ENCODE data around the gene MYRIP. TPM values are rescaled to one million over a fixed set of nuclear protein-coding genes. Genes with fewer than 3 reads are reported as not detected.
A peak's percentile ranks its signal among the peaks of the same experiment; 100 is the strongest.

The MYRIP gene
- total and polyA plus RNA-seq, 10 of the 15 experiments (the other 5 are each of a cell fraction or from before 2014, with no cell fraction given): 0.03 to 0.08 (median 0.04) TPM; not detected in 6

DNA sequence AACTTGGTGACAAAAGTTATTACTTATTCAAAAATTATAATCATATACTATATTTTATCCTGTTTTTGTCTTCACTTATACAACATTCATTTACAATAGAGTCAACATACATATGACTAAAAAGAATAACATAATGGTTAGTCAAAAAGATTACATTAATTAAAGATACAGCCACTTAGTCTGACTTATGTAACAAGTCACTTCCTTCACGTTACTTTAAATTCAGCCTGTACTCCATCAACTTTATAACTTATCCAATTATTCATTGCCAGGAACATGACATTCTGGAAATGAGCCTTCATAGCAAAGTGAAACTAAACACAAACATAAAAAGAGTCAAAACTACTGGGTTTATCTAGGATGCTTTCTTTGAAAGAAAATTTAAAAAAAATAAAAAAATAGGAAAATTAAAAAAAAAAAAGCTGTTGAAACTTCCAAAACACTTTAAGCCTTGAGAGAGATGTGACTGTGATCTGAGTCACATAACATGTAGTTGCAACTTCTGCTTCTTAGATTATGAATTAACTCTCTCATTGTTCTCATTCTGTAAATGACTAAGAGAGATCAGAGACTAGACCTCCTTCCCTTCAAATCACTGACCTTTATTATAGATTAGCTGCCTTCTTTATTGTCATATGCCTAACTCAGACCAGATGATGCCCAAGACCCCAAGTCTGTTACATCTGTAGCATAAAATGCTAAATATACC, 107.8 kb downstream of the MYRIP start:
- CTCF ChIA-PET: no interaction called here
- H3K79me2 ChIP-seq (ENCODE audit: control insufficient read depth, insufficient read depth, low read length): no peaks in the 10 kb centered on the region

More for the DNA sequence above, 107.8 kb downstream of the MYRIP start:
- H2AFZ ChIP-seq (ENCODE audit: control insufficient read depth, low read depth, low read length): no peak overlapping the region
- H3K27ac ChIP-seq (ENCODE audit: control insufficient read depth, insufficient read depth): no peak overlapping the region
- in situ Hi-C loops (cut with MboI): no loop called here
- POLR2A ChIA-PET: no interaction called here
- RAD21 ChIA-PET (ENCODE audit: unreplicated experiment): no interaction called here
- no peak for DNase-seq (ENCODE audit: low read depth, low spot score)
- ATAC-seq: peak; percentile 48; the same call in 2 of the 3 replicates
- no peaks in the 10 kb centered on the region for H3K36me3 ChIP-seq (ENCODE audit: control insufficient read depth in 2 of 2, insufficient read depth in 2 of 2, low read length in 1 of 2)
- H4K20me1 ChIP-seq (ENCODE audit: control insufficient read depth, insufficient read depth): no peaks in the 10 kb centered on the region
- WGBS (ENCODE audit: insufficient coverage, insufficient replicate concordance, low lambda C conversion rate, missing lambda C conversion rate): 0% methylated on average over 1 of the region's 1 CpG
- H3K4me3 ChIP-seq: no peak overlapping the region
- TF ChIP-seq FOXK2 (IDR thresholded peaks at IDR 0.05): no peak
- TF ChIP-seq, protein P1, sequence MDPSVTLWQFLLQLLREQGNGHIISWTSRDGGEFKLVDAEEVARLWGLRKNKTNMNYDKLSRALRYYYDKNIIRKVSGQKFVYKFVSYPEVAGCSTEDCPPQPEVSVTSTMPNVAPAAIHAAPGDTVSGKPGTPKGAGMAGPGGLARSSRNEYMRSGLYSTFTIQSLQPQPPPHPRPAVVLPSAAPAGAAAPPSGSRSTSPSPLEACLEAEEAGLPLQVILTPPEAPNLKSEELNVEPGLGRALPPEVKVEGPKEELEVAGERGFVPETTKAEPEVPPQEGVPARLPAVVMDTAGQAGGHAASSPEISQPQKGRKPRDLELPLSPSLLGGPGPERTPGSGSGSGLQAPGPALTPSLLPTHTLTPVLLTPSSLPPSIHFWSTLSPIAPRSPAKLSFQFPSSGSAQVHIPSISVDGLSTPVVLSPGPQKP (IDR thresholded peaks at IDR 0.05; ENCODE audit: low read depth, low read length): no peak
- TF ChIP-seq POLR2A (IDR thresholded peaks at IDR 0.05; ENCODE audit: low read depth, low read length): no peak
- TF ChIP-seq CHD1 (IDR thresholded peaks at IDR 0.05; ENCODE audit: low read depth, low read length): no peak
- no peak for TF ChIP-seq ZNF217 (IDR thresholded peaks at IDR 0.05)
- TF ChIP-seq, protein P2, sequence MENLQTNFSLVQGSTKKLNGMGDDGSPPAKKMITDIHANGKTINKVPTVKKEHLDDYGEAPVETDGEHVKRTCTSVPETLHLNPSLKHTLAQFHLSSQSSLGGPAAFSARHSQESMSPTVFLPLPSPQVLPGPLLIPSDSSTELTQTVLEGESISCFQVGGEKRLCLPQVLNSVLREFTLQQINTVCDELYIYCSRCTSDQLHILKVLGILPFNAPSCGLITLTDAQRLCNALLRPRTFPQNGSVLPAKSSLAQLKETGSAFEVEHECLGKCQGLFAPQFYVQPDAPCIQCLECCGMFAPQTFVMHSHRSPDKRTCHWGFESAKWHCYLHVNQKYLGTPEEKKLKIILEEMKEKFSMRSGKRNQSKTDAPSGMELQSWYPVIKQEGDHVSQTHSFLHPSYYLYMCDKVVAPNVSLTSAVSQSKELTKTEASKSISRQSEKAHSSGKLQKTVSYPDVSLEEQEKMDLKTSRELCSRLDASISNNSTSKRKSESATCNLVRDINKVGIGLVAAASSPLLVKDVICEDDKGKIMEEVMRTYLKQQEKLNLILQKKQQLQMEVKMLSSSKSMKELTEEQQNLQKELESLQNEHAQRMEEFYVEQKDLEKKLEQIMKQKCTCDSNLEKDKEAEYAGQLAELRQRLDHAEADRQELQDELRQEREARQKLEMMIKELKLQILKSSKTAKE (IDR thresholded peaks at IDR 0.05; ENCODE audit: low read depth, poor library complexity, severe bottlenecking): no peak
- no peak for TF ChIP-seq NBN (IDR thresholded peaks at IDR 0.05)
- no peak for TF ChIP-seq BACH1 (IDR thresholded peaks at IDR 0.05; ENCODE audit: borderline replicate concordance)
- TF ChIP-seq, protein P3, sequence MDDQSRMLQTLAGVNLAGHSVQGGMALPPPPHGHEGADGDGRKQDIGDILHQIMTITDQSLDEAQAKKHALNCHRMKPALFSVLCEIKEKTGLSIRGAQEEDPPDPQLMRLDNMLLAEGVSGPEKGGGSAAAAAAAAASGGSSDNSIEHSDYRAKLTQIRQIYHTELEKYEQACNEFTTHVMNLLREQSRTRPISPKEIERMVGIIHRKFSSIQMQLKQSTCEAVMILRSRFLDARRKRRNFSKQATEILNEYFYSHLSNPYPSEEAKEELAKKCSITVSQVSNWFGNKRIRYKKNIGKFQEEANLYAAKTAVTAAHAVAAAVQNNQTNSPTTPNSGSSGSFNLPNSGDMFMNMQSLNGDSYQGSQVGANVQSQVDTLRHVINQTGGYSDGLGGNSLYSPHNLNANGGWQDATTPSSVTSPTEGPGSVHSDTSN (IDR thresholded peaks at IDR 0.05; ENCODE audit: insufficient replicate concordance, low read depth, low read length): no peak
- no peak for TF ChIP-seq ETV6 (conservative IDR thresholded peaks at IDR 0.05 in 1 of 2, IDR thresholded peaks at IDR 0.05 in 1 of 2; ENCODE audit: borderline replicate concordance in 1 of 2, low read depth in 1 of 2)
- TF ChIP-seq STAT3 (IDR thresholded peaks at IDR 0.05; ENCODE audit: low read depth, low read length): no peak
- TF ChIP-seq TAF1 (IDR thresholded peaks at IDR 0.05; ENCODE audit: borderline replicate concordance, low read depth, low read length): no peak
- TF ChIP-seq, protein P4, sequence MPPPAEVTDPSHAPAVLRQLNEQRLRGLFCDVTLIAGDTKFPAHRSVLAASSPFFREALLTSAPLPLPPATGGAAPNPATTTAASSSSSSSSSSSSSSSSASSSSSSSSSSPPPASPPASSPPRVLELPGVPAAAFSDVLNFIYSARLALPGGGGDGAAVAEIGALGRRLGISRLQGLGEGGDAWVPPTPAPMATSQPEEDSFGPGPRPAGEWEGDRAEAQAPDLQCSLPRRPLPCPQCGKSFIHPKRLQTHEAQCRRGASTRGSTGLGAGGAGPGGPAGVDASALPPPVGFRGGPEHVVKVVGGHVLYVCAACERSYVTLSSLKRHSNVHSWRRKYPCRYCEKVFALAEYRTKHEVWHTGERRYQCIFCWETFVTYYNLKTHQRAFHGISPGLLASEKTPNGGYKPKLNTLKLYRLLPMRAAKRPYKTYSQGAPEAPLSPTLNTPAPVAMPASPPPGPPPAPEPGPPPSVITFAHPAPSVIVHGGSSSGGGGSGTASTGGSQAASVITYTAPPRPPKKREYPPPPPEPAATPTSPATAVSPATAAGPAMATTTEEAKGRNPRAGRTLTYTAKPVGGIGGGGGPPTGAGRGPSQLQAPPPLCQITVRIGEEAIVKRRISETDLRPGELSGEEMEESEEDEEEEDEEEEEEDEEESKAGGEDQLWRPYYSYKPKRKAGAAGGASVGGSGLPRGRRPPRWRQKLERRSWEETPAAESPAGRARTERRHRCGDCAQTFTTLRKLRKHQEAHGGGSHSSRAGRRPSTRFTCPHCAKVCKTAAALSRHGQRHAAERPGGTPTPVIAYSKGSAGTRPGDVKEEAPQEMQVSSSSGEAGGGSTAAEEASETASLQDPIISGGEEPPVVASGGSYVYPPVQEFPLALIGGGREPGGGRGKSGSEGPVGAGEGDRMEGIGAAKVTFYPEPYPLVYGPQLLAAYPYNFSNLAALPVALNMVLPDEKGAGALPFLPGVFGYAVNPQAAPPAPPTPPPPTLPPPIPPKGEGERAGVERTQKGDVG (CRISPR knock-in tag; IDR thresholded peaks at IDR 0.05): no peak
- no peak for TF ChIP-seq STAT1 (conservative IDR thresholded peaks at IDR 0.05)
- no peak for TF ChIP-seq LARP7 (IDR thresholded peaks at IDR 0.05)
- TF ChIP-seq, protein P5, sequence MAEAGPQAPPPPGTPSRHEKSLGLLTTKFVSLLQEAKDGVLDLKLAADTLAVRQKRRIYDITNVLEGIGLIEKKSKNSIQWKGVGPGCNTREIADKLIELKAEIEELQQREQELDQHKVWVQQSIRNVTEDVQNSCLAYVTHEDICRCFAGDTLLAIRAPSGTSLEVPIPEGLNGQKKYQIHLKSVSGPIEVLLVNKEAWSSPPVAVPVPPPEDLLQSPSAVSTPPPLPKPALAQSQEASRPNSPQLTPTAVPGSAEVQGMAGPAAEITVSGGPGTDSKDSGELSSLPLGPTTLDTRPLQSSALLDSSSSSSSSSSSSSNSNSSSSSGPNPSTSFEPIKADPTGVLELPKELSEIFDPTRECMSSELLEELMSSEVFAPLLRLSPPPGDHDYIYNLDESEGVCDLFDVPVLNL (IDR thresholded peaks at IDR 0.05; ENCODE audit: low read depth, low read length): no peak
- H3K4me2 ChIP-seq (ENCODE audit: control insufficient read depth, insufficient read depth): no peak overlapping the region
- no peaks in the 10 kb centered on the region for H3K4me1 ChIP-seq (ENCODE audit: control insufficient read depth, insufficient read depth, low read length)
- FAIRE-seq: no peak
- intact Hi-C loops (cut with micrococcal nuclease; ENCODE audit: unreplicated experiment): no loop called here
- SMC1A ChIA-PET (ENCODE audit: uncharacterized antibody, unreplicated experiment): no interaction called here
- H3K27me3 ChIP-seq (replicated peaks in 1 of 2; ENCODE audit: control insufficient read depth in 2 of 2, insufficient read depth in 2 of 2, low read length in 1 of 2): no peaks in the 10 kb centered on the region
- no peaks in the 10 kb centered on the region for H3K9me3 ChIP-seq (replicated peaks; ENCODE audit: control insufficient read depth, insufficient read depth, low read length)
- no TSS peak for BruUV-seq (replicated peaks)
- H3K9ac ChIP-seq (ENCODE audit: control insufficient read depth, insufficient read depth, low read length): no peak overlapping the region

Measured in GM12878 (cell line).